WTC11 (cell line): ENCODE measurements around the gene HRAS. TPM values are rescaled to one million over a fixed set of nuclear protein-coding genes. Genes with fewer than 3 reads are reported as not detected.

Experiments used
- ATAC-seq: fragments of 200-7000 bp; cut with Tn5 transposase; 2 replicates; pipeline ENCODE4 v1.10.0; 2021; ENCODE audit warnings: mild to moderate bottlenecking, moderate library complexity
- CTCF ChIA-PET: fragments of 300-600 bp; sonication (Branson Sonifier 250); formaldehyde crosslinking; loops from one replicate; lab custom pipeline; 2021; ENCODE audit warnings: antibody characterized with exemption; lab: Charles Lee
- POLR2A ChIA-PET: fragments of 350-600 bp; sonication (Branson Sonifier 250); formaldehyde crosslinking; loops from one replicate; lab custom pipeline; 2021; ENCODE audit warnings: antibody characterized with exemption; lab: Charles Lee
- DNase-seq: peaks from one replicate; pipeline ENCODE4 v3.0.0; 2021; ENCODE audit warnings: low spot score
- H3K27ac Mint-ChIP-seq: 2 replicates; pipeline ENCODE4 v1.8.0; 2021; ENCODE audit warnings: mixed read lengths
- H3K27me3 Mint-ChIP-seq: 2 replicates; pipeline ENCODE4 v1.8.0; 2021; ENCODE audit warnings: low read depth, mild to moderate bottlenecking, moderate library complexity, mixed read lengths
- H3K36me3 Mint-ChIP-seq: 2 replicates; pipeline ENCODE4 v1.8.0; 2021; ENCODE audit warnings: mixed read lengths
- H3K4me1 Mint-ChIP-seq: 2 replicates; pipeline ENCODE4 v1.8.0; 2022; ENCODE audit warnings: mixed read lengths
- H3K4me3 Mint-ChIP-seq: 2 replicates; pipeline ENCODE4 v1.8.0; 2021; ENCODE audit warnings: mild to moderate bottlenecking, moderate library complexity, mixed read lengths
- H3K9me3 Mint-ChIP-seq: 2 replicates; pipeline ENCODE4 v1.8.0; 2021; ENCODE audit warnings: mixed read lengths
- FOXK1 ChIP-seq: sonication (generic); formaldehyde crosslinking; IDR thresholded peaks from 2 replicates; pipeline ENCODE4 v1.8.0; 2022; ENCODE audit warnings: mild to moderate bottlenecking, moderate library complexity, missing genetic modification reagents
- GTF2I ChIP-seq: fragments of 250-450 bp; sonication (Bioruptor Pico); conservative IDR thresholded peaks from 2 replicates; pipeline ENCODE4 v1.4.0; 2021; ENCODE audit warnings: mild to moderate bottlenecking
- NR3C1 ChIP-seq: sonication (generic); formaldehyde crosslinking; conservative IDR thresholded peaks from 2 replicates; pipeline ENCODE4 v1.8.1; 2023; ENCODE audit warnings: low read depth, mild to moderate bottlenecking, missing genetic modification reagents
- PRRX2 ChIP-seq: fragments of 250-450 bp; sonication (Bioruptor Pico); IDR thresholded peaks from 2 replicates; pipeline ENCODE4 v1.8.0; 2021; ENCODE audit warnings: mild to moderate bottlenecking
- RORB ChIP-seq: fragments of 250-450 bp; sonication (Bioruptor Pico); IDR thresholded peaks from 2 replicates; pipeline ENCODE4 v1.9.0; 2021; ENCODE audit warnings: mild to moderate bottlenecking
- SMAD4 ChIP-seq: sonication (generic); formaldehyde crosslinking; IDR thresholded peaks from 2 replicates; pipeline ENCODE4 v1.8.0; 2022; ENCODE audit warnings: mild to moderate bottlenecking, missing genetic modification reagents
- ZBTB43 ChIP-seq: sonication (generic); formaldehyde crosslinking; IDR thresholded peaks from 2 replicates; pipeline ENCODE4 v1.8.1; 2023; ENCODE audit warnings: mild to moderate bottlenecking, missing genetic modification reagents
- ZNF138 ChIP-seq: sonication (generic); formaldehyde crosslinking; conservative IDR thresholded peaks from 2 replicates; pipeline ENCODE4 v1.8.1; 2022; ENCODE audit warnings: mild to moderate bottlenecking, moderate library complexity, missing genetic modification reagents
- ZNF416 ChIP-seq: fragments of 250-450 bp; sonication (Bioruptor Pico); IDR thresholded peaks from 2 replicates; pipeline ENCODE4 v1.9.0; 2021; ENCODE audit warnings: mild to moderate bottlenecking, inconsistent platforms
- total RNA-seq: library from RNA; stranded (reverse); gene quantifications from 3 replicates; pipeline ENCODE4 v1.2.3, GENCODE V29; 2021
- TF ChIP-seq, protein P1 (sequence below): sonication (generic); formaldehyde crosslinking; IDR thresholded peaks from 2 replicates; pipeline ENCODE4 v1.8.1; 2023; ENCODE audit warnings: mild to moderate bottlenecking, missing genetic modification reagents, moderate library complexity
- TF ChIP-seq, protein P2 (sequence below): fragments of 250-450 bp; sonication (Bioruptor Pico); IDR thresholded peaks from 2 replicates; pipeline ENCODE4 v1.8.0; 2021; ENCODE audit warnings: mild to moderate bottlenecking
- TF ChIP-seq, protein P3 (sequence below): sonication (generic); formaldehyde crosslinking; IDR thresholded peaks from 2 replicates; pipeline ENCODE4 v1.8.0; 2023; ENCODE audit warnings: missing genetic modification reagents, mild to moderate bottlenecking, borderline replicate concordance
- TF ChIP-seq, protein P4 (sequence below): sonication (generic); formaldehyde crosslinking; IDR thresholded peaks from 2 replicates; pipeline ENCODE4 v1.8.0; 2022; ENCODE audit warnings: mild to moderate bottlenecking, missing genetic modification reagents
- TF ChIP-seq, protein P5 (sequence below): sonication (generic); formaldehyde crosslinking; IDR thresholded peaks from 2 replicates; pipeline ENCODE4 v1.8.0; 2022; ENCODE audit warnings: mild to moderate bottlenecking, missing genetic modification reagents
- TF ChIP-seq, protein P6 (sequence below): fragments of 250-450 bp; sonication (Bioruptor Pico); IDR thresholded peaks from 2 replicates; pipeline ENCODE4 v2.1.2; 2022; ENCODE audit warnings: mild to moderate bottlenecking, moderate library complexity

The HRAS gene
- total RNA-seq, 1 experiment from 2014 or later, result 62.4 TPM

DNA sequence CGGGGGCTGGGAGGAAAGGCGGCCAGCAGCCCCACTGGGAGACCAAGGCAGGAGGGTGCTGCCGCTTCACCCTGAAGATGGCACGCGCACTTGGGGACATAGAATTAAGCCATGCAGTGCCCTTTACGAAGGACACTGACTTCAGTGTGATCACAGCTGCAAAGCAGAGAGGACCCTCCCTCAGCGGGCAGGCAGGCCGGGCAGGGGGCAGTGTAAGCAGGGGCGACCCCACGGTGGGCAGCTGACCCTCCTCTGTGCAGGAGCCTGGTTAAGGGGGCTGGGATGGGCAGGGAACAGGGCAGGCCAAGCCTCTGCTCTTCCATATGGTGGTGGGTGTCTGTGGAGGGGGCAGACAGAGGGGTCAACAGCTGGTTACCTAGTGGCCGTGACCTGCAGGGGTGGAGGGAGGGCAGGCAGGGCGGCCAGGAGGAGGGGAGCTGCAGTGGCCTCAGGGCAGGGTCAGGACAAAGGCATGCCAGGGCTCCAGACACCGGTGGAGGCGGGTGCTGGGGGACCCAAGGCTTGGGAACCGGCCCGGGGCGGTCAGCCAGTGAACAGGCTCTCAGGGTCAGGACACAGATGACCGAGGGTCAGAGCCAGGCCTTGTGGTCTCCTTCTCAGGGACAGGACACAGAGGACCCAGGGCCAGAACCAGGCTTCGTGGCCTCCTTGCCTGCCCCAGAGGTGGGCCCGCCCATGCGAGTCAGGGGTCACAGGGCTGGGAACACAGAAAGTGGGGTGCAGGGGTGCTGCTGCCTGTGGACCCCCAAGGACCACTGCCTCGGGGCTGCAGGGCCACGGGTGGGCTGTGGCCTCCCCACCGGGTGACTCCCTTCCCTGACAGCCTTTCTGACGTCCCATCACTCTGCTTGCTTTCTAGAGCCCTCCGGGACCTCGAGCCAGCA lies 18.0 kb upstream of the HRAS start:
- ChIA-PET CTCF (interaction anchor here (0.6 to 3.4 kb wide), 10 partner anchors 14 to 709 kb away, joined by 3 to 32 read pairs (median 4); partner anchors contain the start of genes DEAF1 and TMEM80), POLR2A (interaction anchor here (0.6 to 1.9 kb wide), 2 partner anchors 17 to 132 kb away, joined by 3 to 5 read pairs; partner anchors contain the start of gene HRAS)
- Mint-ChIP-seq H3K36me3 (no peaks in the 10 kb centered on the region), H3K4me1 (peaks cover 8% of the 10 kb centered on the region), H3K27ac (no peak overlapping the region), H3K4me3 (no peak overlapping the region), H3K27me3 (peaks cover 24% of the 10 kb centered on the region), H3K9me3 (no peaks in the 10 kb centered on the region)
- TF ChIP-seq ZNF138 (CRISPR knock-in tag) (no peak), RORB (no peak), SMAD4 (CRISPR knock-in tag) (no peak), ZBTB43 (CRISPR knock-in tag) (no peak), PRRX2 (CRISPR knock-in tag) (no peak), NR3C1 (CRISPR knock-in tag) (no peak), ZNF416 (CRISPR knock-in tag) (no peak)
- TF ChIP-seq, protein P1, sequence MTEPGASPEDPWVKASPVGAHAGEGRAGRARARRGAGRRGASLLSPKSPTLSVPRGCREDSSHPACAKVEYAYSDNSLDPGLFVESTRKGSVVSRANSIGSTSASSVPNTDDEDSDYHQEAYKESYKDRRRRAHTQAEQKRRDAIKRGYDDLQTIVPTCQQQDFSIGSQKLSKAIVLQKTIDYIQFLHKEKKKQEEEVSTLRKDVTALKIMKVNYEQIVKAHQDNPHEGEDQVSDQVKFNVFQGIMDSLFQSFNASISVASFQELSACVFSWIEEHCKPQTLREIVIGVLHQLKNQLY, result no peak
- TF ChIP-seq, protein P2, sequence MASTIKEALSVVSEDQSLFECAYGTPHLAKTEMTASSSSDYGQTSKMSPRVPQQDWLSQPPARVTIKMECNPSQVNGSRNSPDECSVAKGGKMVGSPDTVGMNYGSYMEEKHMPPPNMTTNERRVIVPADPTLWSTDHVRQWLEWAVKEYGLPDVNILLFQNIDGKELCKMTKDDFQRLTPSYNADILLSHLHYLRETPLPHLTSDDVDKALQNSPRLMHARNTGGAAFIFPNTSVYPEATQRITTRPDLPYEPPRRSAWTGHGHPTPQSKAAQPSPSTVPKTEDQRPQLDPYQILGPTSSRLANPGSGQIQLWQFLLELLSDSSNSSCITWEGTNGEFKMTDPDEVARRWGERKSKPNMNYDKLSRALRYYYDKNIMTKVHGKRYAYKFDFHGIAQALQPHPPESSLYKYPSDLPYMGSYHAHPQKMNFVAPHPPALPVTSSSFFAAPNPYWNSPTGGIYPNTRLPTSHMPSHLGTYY (CRISPR knock-in tag), result no peak
- TF ChIP-seq, protein P3, sequence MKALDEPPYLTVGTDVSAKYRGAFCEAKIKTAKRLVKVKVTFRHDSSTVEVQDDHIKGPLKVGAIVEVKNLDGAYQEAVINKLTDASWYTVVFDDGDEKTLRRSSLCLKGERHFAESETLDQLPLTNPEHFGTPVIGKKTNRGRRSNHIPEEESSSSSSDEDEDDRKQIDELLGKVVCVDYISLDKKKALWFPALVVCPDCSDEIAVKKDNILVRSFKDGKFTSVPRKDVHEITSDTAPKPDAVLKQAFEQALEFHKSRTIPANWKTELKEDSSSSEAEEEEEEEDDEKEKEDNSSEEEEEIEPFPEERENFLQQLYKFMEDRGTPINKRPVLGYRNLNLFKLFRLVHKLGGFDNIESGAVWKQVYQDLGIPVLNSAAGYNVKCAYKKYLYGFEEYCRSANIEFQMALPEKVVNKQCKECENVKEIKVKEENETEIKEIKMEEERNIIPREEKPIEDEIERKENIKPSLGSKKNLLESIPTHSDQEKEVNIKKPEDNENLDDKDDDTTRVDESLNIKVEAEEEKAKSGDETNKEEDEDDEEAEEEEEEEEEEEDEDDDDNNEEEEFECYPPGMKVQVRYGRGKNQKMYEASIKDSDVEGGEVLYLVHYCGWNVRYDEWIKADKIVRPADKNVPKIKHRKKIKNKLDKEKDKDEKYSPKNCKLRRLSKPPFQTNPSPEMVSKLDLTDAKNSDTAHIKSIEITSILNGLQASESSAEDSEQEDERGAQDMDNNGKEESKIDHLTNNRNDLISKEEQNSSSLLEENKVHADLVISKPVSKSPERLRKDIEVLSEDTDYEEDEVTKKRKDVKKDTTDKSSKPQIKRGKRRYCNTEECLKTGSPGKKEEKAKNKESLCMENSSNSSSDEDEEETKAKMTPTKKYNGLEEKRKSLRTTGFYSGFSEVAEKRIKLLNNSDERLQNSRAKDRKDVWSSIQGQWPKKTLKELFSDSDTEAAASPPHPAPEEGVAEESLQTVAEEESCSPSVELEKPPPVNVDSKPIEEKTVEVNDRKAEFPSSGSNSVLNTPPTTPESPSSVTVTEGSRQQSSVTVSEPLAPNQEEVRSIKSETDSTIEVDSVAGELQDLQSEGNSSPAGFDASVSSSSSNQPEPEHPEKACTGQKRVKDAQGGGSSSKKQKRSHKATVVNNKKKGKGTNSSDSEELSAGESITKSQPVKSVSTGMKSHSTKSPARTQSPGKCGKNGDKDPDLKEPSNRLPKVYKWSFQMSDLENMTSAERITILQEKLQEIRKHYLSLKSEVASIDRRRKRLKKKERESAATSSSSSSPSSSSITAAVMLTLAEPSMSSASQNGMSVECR, result no peak
- DNase-seq, result no peak
- ATAC-seq, result no peak

DNA sequence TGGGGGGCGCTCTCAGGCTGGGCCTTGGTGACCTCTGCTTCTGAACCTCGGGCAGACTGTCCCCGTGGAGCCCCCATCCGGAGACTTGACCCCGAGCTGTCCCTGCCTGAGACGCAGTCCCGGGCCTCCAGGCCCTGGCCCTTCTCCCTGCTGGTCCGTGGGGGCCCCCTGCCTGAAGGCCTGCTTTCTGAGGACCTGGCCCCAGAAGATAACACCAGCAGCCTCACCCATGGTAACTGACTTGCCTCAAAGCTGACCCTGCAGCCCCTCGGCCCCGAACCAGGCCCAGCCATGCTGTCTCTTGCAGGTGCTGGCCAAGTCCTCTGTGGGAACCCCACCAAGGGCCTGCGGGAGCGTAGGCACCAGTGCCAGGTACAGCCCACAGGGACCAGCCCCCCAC lies 16.2 kb upstream of the HRAS start:
- H3K36me3 Mint-ChIP-seq, result no peaks in the 10 kb centered on the region
- ChIA-PET POLR2A (no interaction called here), CTCF (interaction anchor here (0.7 to 1.1 kb wide), 3 partner anchors 24 to 204 kb away, joined by 3 to 4 read pairs (median 3); no protein-coding TSS in a partner anchor)
- ATAC-seq, result no peak
- no peak for DNase-seq
- peaks cover 7% of the 10 kb centered on the region for H3K27me3 Mint-ChIP-seq
- TF ChIP-seq GTF2I (CRISPR knock-in tag), result no peak
- TF ChIP-seq, protein P4, sequence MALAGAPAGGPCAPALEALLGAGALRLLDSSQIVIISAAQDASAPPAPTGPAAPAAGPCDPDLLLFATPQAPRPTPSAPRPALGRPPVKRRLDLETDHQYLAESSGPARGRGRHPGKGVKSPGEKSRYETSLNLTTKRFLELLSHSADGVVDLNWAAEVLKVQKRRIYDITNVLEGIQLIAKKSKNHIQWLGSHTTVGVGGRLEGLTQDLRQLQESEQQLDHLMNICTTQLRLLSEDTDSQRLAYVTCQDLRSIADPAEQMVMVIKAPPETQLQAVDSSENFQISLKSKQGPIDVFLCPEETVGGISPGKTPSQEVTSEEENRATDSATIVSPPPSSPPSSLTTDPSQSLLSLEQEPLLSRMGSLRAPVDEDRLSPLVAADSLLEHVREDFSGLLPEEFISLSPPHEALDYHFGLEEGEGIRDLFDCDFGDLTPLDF, result no peak
- TF ChIP-seq, protein P3, result no peak
- TF ChIP-seq, protein P5, sequence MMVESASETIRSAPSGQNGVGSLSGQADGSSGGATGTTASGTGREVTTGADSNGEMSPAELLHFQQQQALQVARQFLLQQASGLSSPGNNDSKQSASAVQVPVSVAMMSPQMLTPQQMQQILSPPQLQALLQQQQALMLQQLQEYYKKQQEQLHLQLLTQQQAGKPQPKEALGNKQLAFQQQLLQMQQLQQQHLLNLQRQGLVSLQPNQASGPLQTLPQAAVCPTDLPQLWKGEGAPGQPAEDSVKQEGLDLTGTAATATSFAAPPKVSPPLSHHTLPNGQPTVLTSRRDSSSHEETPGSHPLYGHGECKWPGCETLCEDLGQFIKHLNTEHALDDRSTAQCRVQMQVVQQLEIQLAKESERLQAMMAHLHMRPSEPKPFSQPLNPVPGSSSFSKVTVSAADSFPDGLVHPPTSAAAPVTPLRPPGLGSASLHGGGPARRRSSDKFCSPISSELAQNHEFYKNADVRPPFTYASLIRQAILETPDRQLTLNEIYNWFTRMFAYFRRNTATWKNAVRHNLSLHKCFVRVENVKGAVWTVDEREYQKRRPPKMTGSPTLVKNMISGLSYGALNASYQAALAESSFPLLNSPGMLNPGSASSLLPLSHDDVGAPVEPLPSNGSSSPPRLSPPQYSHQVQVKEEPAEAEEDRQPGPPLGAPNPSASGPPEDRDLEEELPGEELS (CRISPR knock-in tag), result no peak
- TF ChIP-seq FOXK1, result no peak
- TF ChIP-seq, protein P6, sequence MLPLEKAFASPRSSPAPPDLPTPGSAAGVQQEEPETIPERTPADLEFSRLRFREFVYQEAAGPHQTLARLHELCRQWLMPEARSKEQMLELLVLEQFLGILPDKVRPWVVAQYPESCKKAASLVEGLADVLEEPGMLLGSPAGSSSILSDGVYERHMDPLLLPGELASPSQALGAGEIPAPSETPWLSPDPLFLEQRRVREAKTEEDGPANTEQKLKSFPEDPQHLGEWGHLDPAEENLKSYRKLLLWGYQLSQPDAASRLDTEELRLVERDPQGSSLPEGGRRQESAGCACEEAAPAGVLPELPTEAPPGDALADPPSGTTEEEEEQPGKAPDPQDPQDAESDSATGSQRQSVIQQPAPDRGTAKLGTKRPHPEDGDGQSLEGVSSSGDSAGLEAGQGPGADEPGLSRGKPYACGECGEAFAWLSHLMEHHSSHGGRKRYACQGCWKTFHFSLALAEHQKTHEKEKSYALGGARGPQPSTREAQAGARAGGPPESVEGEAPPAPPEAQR (CRISPR knock-in tag), result no peak
- H3K4me3 Mint-ChIP-seq, result no peak overlapping the region
- peaks cover 3% of the 10 kb centered on the region; the same call in 1 of the 2 replicates for H3K4me1 Mint-ChIP-seq
- no peak overlapping the region for H3K27ac Mint-ChIP-seq
- H3K9me3 Mint-ChIP-seq, result no peaks in the 10 kb centered on the region
